Psoas muscle (tissue), 8 donors: Measurements from ENCODE around the gene APOO. TPM values are rescaled to one million over a fixed set of nuclear protein-coding genes. Genes with fewer than 3 reads are reported as not detected.

Experiments
- ATAC-seq, 4 donors: fragments of 200-7000 bp; cut with Tn5 transposase; one replicate each; pipeline ENCODE4 v1.9.1; 2020; ENCODE audit warnings: moderate library complexity in 3 of 4, mild to moderate bottlenecking in 2 of 4
- DNase-seq, 2 donors: peaks; one replicate each; pipeline ENCODE4 v3.0.0-alpha.2; 2020
- H3K27ac ChIP-seq: fragments of 200-600 bp; one replicate; pipeline ENCODE4 v1.8.0; 2022
- H3K27me3 ChIP-seq, 3 donors: fragments of 200-600 bp in 1 of 3; one replicate each; pipeline versions ENCODE4 v1.6.1 to v1.8.0; 2013 to 2022; ENCODE audit warnings: low read length in 2 of 3, mild to moderate bottlenecking in 2 of 3, moderate library complexity in 1 of 3; ENCODE audit not compliant: insufficient read depth in 3 of 3
- H3K36me3 ChIP-seq, 2 donors: fragments of 200-600 bp in 1 of 2; one replicate each; pipeline versions ENCODE4 v1.6.1 to v1.8.0; 2013 to 2022; ENCODE audit warnings: low read depth in 1 of 2, mild to moderate bottlenecking in 1 of 2, moderate library complexity in 1 of 2; ENCODE audit not compliant: insufficient read depth in 1 of 2
- H3K4me1 ChIP-seq: fragments of 200-600 bp; one replicate; pipeline ENCODE4 v1.8.0; 2022
- H3K4me3 ChIP-seq: fragments of 200-600 bp; one replicate; pipeline ENCODE4 v1.8.0; 2022; ENCODE audit warnings: mild to moderate bottlenecking
- H3K9me3 ChIP-seq: fragments of 200-600 bp; one replicate; pipeline ENCODE4 v1.8.0; 2022
- WGBS, 3 donors: extraction: QIAGEN DNeasy Blood & Tissue Kit; methylation state at CpG; one replicate each; pipeline versions ENCODE4 v1.1.6 to v1.1.7; 2013; 5-methylcytosine and 5-hydroxymethylcytosine counted together
- intact Hi-C, 2 donors: fragments of 100-400 bp; cut with DNase I; formaldehyde crosslinking; loops; one replicate each; pipeline versions ENCODE4 v1.11.0 to v1.14.2; 2022
- polyA plus RNA-seq, 3 donors: library from polyadenylated mRNA; stranded (reverse); fragments of 200-250 nt; gene quantifications; one replicate each; pipeline ENCODE4 v1.2.3, GENCODE V29; 2013
- total RNA-seq, 4 donors: library from RNA; stranded (reverse); fragmentation: NEBNext Ultra II Directional in 2 of 4; extraction: Animal tissue kit (Norgen Biotek cat#: 25700) in 2 of 4; gene quantifications; one replicate each; pipeline versions ENCODE4 v1.2.1 to v1.2.4, GENCODE V29; 2021 to 2023
- TF ChIP-seq, protein P1 (sequence below): fragments of 200-600 bp; IDR thresholded peaks from one replicate; pipeline ENCODE4 v1.8.0; 2022; ENCODE audit warnings: antibody characterized with exemption
- donor health status: healthy with polysubstance abuse.
- donor health status: DM: no; HTN: no; CAD: no; lungs with moderate emphysema.
- donor health status: Bipolar disorder and iron deficiency.
- donor health status: healthy.
- donor health status: DM: yes; HTN: yes; CAD: no.
- donor health status: DM: no; HTN: no; CAD: no.
- donor health status: DM: no; HTN: no; CAD: no.
- donor health status: DM: yes; HTN: yes; CAD: no.

The APOO gene
- total and polyA plus RNA-seq, 7 donors = 29.7 to 78.5 (median 54.7) TPM

- H3K27me3 ChIP-seq = no peaks in the 10 kb centered on the region
- ATAC-seq = no peak
- H3K4me1 ChIP-seq = no peaks in the 10 kb centered on the region
- H3K4me3 ChIP-seq = no peak overlapping the region
- peaks cover 10% of the 10 kb centered on the region for H3K9me3 ChIP-seq
- 56 to 67% (median 62%) methylated on average over 6 of the region's 6 CpGs for WGBS, 3 donors
- intact Hi-C loops = no loop called here
- no peak overlapping the region for H3K27ac ChIP-seq
- TF ChIP-seq, protein P1, sequence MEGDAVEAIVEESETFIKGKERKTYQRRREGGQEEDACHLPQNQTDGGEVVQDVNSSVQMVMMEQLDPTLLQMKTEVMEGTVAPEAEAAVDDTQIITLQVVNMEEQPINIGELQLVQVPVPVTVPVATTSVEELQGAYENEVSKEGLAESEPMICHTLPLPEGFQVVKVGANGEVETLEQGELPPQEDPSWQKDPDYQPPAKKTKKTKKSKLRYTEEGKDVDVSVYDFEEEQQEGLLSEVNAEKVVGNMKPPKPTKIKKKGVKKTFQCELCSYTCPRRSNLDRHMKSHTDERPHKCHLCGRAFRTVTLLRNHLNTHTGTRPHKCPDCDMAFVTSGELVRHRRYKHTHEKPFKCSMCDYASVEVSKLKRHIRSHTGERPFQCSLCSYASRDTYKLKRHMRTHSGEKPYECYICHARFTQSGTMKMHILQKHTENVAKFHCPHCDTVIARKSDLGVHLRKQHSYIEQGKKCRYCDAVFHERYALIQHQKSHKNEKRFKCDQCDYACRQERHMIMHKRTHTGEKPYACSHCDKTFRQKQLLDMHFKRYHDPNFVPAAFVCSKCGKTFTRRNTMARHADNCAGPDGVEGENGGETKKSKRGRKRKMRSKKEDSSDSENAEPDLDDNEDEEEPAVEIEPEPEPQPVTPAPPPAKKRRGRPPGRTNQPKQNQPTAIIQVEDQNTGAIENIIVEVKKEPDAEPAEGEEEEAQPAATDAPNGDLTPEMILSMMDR = no peak
- no peak for DNase-seq
- H3K36me3 ChIP-seq = no peaks in the 10 kb centered on the region
These were observed 96.1 kb downstream of the APOO start for GRCh38 chrX:23811656-23812055.

DNA sequence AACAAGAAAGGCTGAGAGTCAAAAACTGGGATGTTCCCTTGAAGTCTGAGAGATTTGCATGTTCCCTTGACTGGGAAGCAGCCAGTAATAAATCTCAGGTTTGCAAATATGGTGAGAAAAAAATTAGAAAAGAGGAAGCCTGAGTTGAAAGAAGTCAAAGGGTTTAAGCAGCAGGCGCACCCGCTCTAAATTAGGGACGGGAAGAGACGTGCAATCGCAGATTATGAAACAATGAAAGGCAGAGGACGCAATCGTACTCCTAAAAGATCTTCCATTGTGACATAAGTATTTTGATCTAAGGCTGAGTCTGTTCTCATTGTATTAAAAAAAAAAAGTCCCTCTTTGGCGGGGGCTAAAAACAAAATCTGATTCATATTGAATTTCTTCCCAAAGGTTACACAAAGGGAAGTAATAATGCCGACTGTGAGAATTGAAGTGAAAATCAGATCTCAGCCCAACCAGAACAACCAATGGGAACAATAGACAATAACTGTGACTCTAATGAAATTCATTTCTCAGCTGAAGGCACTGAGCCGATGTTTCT is 96.6 kb downstream of the APOO start:
- no peaks in the 10 kb centered on the region for H3K36me3 ChIP-seq
- DNase-seq (no peak), ATAC-seq (peak in 2 of 4 donors; percentile 36 to 46)

GRCh38 chrX:23810279-23810678 is 97.5 kb downstream of the APOO start:
- H3K27me3 ChIP-seq = no peaks in the 10 kb centered on the region
- no peak overlapping the region for H3K27ac ChIP-seq
- H3K9me3 ChIP-seq = peaks cover 10% of the 10 kb centered on the region
- DNase-seq (no peak), ATAC-seq (no peak)
- H3K4me3 ChIP-seq = no peak overlapping the region
- no peaks in the 10 kb centered on the region for H3K4me1 ChIP-seq
- H3K36me3 ChIP-seq = no peaks in the 10 kb centered on the region
- TF ChIP-seq, protein P1 = no peak
- intact Hi-C loops = no loop called here
- 81 to 100% (median 95%) methylated on average over 3 of the region's 3 CpGs for WGBS, 3 donors

More for the DNA sequence above, 96.6 kb downstream of the APOO start:
- no peak overlapping the region for H3K4me3 ChIP-seq
- no peaks in the 10 kb centered on the region for H3K4me1 ChIP-seq
- intact Hi-C loops = no loop called here
- 28 to 57% (median 34%) methylated on average over 10 of the region's 10 CpGs for WGBS, 3 donors
- H3K27me3 ChIP-seq = no peaks in the 10 kb centered on the region
- peaks cover 10% of the 10 kb centered on the region for H3K9me3 ChIP-seq
- TF ChIP-seq, protein P1 = no peak
- H3K27ac ChIP-seq = no peak overlapping the region

- Histone ChIP-seq H3K27ac (no peak overlapping the region), H3K36me3 (no peaks in the 10 kb centered on the region), H3K4me3 (no peak overlapping the region), H3K4me1 (no peaks in the 10 kb centered on the region), H3K27me3 (no peaks in the 10 kb centered on the region), H3K9me3 (no peaks in the 10 kb centered on the region)
- TF ChIP-seq, protein P1 = no peak
- ATAC-seq (no peak), DNase-seq (no peak)
- intact Hi-C loops = no loop called here
- WGBS, 3 donors = 93 to 98% (median 93%) methylated on average over 9 of the region's 9 CpGs
These were observed 102.3 kb downstream of the APOO start for GRCh38 chrX:23805389-23805788.

DNA sequence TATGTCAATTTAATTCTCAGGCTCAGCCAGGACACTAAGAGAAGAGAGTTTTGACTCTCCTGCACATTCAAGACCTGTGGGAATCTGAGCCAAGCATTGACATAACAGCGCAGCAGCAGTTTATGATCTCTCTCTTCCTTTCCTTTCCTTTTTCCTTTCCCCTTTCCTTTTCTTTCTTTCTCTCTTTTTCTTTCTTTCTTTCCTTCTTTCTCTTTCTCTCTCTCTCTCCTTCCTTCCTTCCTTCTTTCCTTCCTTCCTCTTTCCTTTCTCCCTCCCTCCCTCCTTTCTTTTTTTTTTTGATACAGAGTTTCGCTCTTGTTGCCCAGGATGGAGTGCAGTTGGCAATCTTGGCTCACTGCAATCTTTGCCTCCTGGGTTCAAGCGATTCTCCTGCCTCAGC is 103.2 kb downstream of the APOO start:
- Histone ChIP-seq H3K4me3 (no peak overlapping the region), H3K36me3 (no peaks in the 10 kb centered on the region), H3K4me1 (no peaks in the 10 kb centered on the region), H3K27me3 (no peaks in the 10 kb centered on the region), H3K27ac (no peak overlapping the region), H3K9me3 (no peaks in the 10 kb centered on the region)
- TF ChIP-seq, protein P1 = no peak
- no peak for DNase-seq
- intact Hi-C loops = no loop called here
- WGBS, 3 donors = 64 to 73% (median 67%) methylated on average over 3 of the region's 3 CpGs
- ATAC-seq = no peak
